ENCODE data around the gene GDAP2. TPM values are rescaled to one million over a fixed set of nuclear protein-coding genes. Genes with fewer than 3 reads are reported as not detected.

Gene GDAP2
- total RNA-seq, 1 experiment from 2014 or later: 18.8 TPM

- no peak for TF ChIP-seq CTCF (IDR thresholded peaks at IDR 0.05; ENCODE audit: unreplicated experiment)
- H3K27me3 Mint-ChIP-seq (ENCODE audit: unreplicated experiment): no peaks in the 10 kb centered on the region
- CTCF ChIA-PET: no interaction called here
- H3K27ac Mint-ChIP-seq (ENCODE audit: unreplicated experiment): no peak overlapping the region
- no peak for DNase-seq
- no peaks in the 10 kb centered on the region for H3K36me3 Mint-ChIP-seq (ENCODE audit: insufficient read depth, unreplicated experiment)
- H3K9me3 Mint-ChIP-seq (ENCODE audit: low read depth, unreplicated experiment): no peaks in the 10 kb centered on the region
- BruUV-seq (replicated peaks): no TSS peak
- H3K4me3 Mint-ChIP-seq (ENCODE audit: low read depth, unreplicated experiment): no peak overlapping the region
- H3K4me1 Mint-ChIP-seq (ENCODE audit: low read depth, unreplicated experiment): no peaks in the 10 kb centered on the region
- intact Hi-C loops (cut with micrococcal nuclease; ENCODE audit: unreplicated experiment): loop anchor here (10.0 kb wide), 1 partner anchor 80 kb away; no protein-coding TSS in a partner anchor
Measured at GRCh38 chr1:117814856-117815797, 114.3 kb downstream of the GDAP2 start.

Other genes starting within 250 kb of the GDAP2 start
- gene WDR3, start 118 bp upstream of the GDAP2 start, total RNA-seq (2022): 40.2 and 42.5 TPM in 2 replicates